Measurements from ENCODE around the gene ANKRD66. TPM values are rescaled to one million over a fixed set of nuclear protein-coding genes. Genes with fewer than 3 reads are reported as not detected.

Gene ANKRD66
- total RNA-seq, 1 donor from 2014 or later, result not detected

- intact Hi-C loops (cut with DNase I), result no loop called here
- no peaks in the 10 kb centered on the region for H3K27me3 ChIP-seq
Measured at GRCh38 chr6:46784535-46784934, 37.8 kb downstream of the ANKRD66 start.

GRCh38 chr6:46787871-46788540 lies 41.3 kb downstream of the ANKRD66 start:
- H3K27me3 ChIP-seq, result no peaks in the 10 kb centered on the region
- TF ChIP-seq CTCF (IDR thresholded peaks at IDR 0.05) (no peak), POLR2AphosphoS5 (IDR thresholded peaks at IDR 0.05; ENCODE audit: insufficient read depth in 1 of 2, low read depth in 1 of 2) (no peak), POLR2A (IDR thresholded peaks at IDR 0.05) (no peak)
- intact Hi-C loops (cut with DNase I), result no loop called here
- H3K4me3 ChIP-seq, result no peak overlapping the region
- no peak for DNase-seq (ENCODE audit: extremely low spot score in 2 of 2)
- H3K27ac ChIP-seq, result no peak overlapping the region
- H3K9me3 ChIP-seq, result no peaks in the 10 kb centered on the region
- no peaks in the 10 kb centered on the region for H3K4me1 ChIP-seq
- no peaks in the 10 kb centered on the region for H3K36me3 ChIP-seq

More at GRCh38 chr6:46784535-46784934, 37.8 kb downstream of the ANKRD66 start:
- H3K9me3 ChIP-seq, result no peaks in the 10 kb centered on the region
- DNase-seq (ENCODE audit: extremely low spot score in 2 of 2), result no peak
- no peak for TF ChIP-seq CTCF (IDR thresholded peaks at IDR 0.05)
- no peak for TF ChIP-seq POLR2A (IDR thresholded peaks at IDR 0.05)
- TF ChIP-seq POLR2AphosphoS5 (IDR thresholded peaks at IDR 0.05; ENCODE audit: insufficient read depth in 1 of 2, low read depth in 1 of 2), result no peak
- H3K27ac ChIP-seq, result no peak overlapping the region
- no peaks in the 10 kb centered on the region for H3K36me3 ChIP-seq
- no peak overlapping the region for H3K4me3 ChIP-seq
- no peaks in the 10 kb centered on the region for H3K4me1 ChIP-seq

GRCh38 chr6:46788791-46789190 lies 42.1 kb downstream of the ANKRD66 start:
- no peak for DNase-seq (ENCODE audit: extremely low spot score in 2 of 2)
- intact Hi-C loops (cut with DNase I), result no loop called here
- Histone ChIP-seq H3K4me3 (no peak overlapping the region), H3K4me1 (no peaks in the 10 kb centered on the region), H3K36me3 (no peaks in the 10 kb centered on the region), H3K27me3 (no peaks in the 10 kb centered on the region), H3K9me3 (no peaks in the 10 kb centered on the region), H3K27ac (no peak overlapping the region)
- TF ChIP-seq POLR2A (IDR thresholded peaks at IDR 0.05) (no peak), CTCF (IDR thresholded peaks at IDR 0.05) (no peak), POLR2AphosphoS5 (IDR thresholded peaks at IDR 0.05; ENCODE audit: insufficient read depth in 1 of 2, low read depth in 1 of 2) (no peak)

GRCh38 chr6:46789434-46790354 lies 43.0 kb downstream of the ANKRD66 start:
- no peaks in the 10 kb centered on the region for H3K9me3 ChIP-seq
- H3K36me3 ChIP-seq, result no peaks in the 10 kb centered on the region
- no peak overlapping the region for H3K4me3 ChIP-seq
- TF ChIP-seq CTCF (IDR thresholded peaks at IDR 0.05) (no peak), POLR2A (IDR thresholded peaks at IDR 0.05) (no peak), POLR2AphosphoS5 (IDR thresholded peaks at IDR 0.05; ENCODE audit: insufficient read depth in 1 of 2, low read depth in 1 of 2) (no peak)
- intact Hi-C loops (cut with DNase I), result no loop called here
- no peaks in the 10 kb centered on the region for H3K4me1 ChIP-seq
- DNase-seq (ENCODE audit: extremely low spot score in 2 of 2), result no peak
- H3K27me3 ChIP-seq, result no peaks in the 10 kb centered on the region
- H3K27ac ChIP-seq, result no peak overlapping the region
